HepG2 (cell line): ENCODE results near the gene HSD11B1L. TPM values are rescaled to one million over a fixed set of nuclear protein-coding genes. Genes with fewer than 3 reads are reported as not detected.

Source experiments
- ARID4A ChIP-seq: sonication (generic); formaldehyde crosslinking; IDR thresholded peaks from 2 replicates; pipeline ENCODE4 v1.5.0; 2020; ENCODE audit warnings: mild to moderate bottlenecking, missing genetic modification reagents, borderline replicate concordance
- ELF4 ChIP-seq: sonication (generic); formaldehyde crosslinking; IDR thresholded peaks from 2 replicates; pipeline ENCODE4 v1.5.0; 2020; ENCODE audit warnings: missing genetic modification reagents, mild to moderate bottlenecking, moderate library complexity, borderline replicate concordance
- MXD1 ChIP-seq: sonication (generic); formaldehyde crosslinking; IDR thresholded peaks from 2 replicates; pipeline ENCODE4 v1.4.0; 2020; ENCODE audit warnings: mild to moderate bottlenecking, missing genetic modification reagents
- NFIC ChIP-seq: IDR thresholded peaks from 2 replicates; pipeline ENCODE4 v1.6.1; 2012; ENCODE audit warnings: mild to moderate bottlenecking, low read length, inconsistent platforms
- NONO ChIP-seq, 2 experiments: fragments of 450-650 bp in 1 of 2; sonication (generic) in 1 of 2; formaldehyde crosslinking in 1 of 2; IDR thresholded peaks in 1 of 2; conservative IDR thresholded peaks in 1 of 2; 2 replicates each; pipeline versions ENCODE4 v1.6.1 to v1.8.0; 2017 to 2022; ENCODE audit warnings: mild to moderate bottlenecking in 1 of 2, missing genetic modification reagents in 1 of 2, moderate library complexity in 1 of 2
- NR2C2 ChIP-seq: sonication (generic); formaldehyde crosslinking; IDR thresholded peaks from 2 replicates; pipeline ENCODE4 v1.4.0; 2020; ENCODE audit warnings: missing genetic modification reagents, mild to moderate bottlenecking, moderate library complexity, borderline replicate concordance
- TFDP2 ChIP-seq: sonication (generic); formaldehyde crosslinking; IDR thresholded peaks from 2 replicates; pipeline ENCODE4 v1.4.0; 2020; ENCODE audit warnings: missing genetic modification reagents
- ZNF232 ChIP-seq: sonication (generic); formaldehyde crosslinking; IDR thresholded peaks from 2 replicates; pipeline ENCODE4 v1.4.0; 2020; ENCODE audit warnings: missing genetic modification reagents, borderline replicate concordance
- ZNF407 ChIP-seq: sonication (generic); formaldehyde crosslinking; IDR thresholded peaks from one replicate; pipeline ENCODE4 v1.5.1; 2020; ENCODE audit warnings: mild to moderate bottlenecking, missing genetic modification reagents; ENCODE audit errors: not compliant biosample characterization
- ZSCAN21 ChIP-seq: sonication (generic); formaldehyde crosslinking; IDR thresholded peaks from 2 replicates; pipeline ENCODE4 v1.8.0; 2022; ENCODE audit warnings: mild to moderate bottlenecking, missing genetic modification reagents, moderate library complexity, borderline replicate concordance
- polyA plus RNA-seq, 8 experiments: library from polyadenylated mRNA; depleted of rRNA in 3 of 8; stranded (reverse) in 7 of 8; unstranded in 1 of 8; fragments of >200 nt; fragmentation: Illumina TruSeq in 4 of 8; extraction: Trizol in 4 of 8; gene quantifications; 2 replicates each; pipeline versions ENCODE4 v1.2.1 to v1.2.3, GENCODE V29; 2011 to 2016; ENCODE audit warnings: low read depth in 4 of 8, missing spikeins in 1 of 8, mixed read lengths in 1 of 8; ENCODE audit not compliant: insufficient read depth in 1 of 8
- total RNA-seq, 5 experiments: library from RNA; depleted of rRNA; stranded (reverse); fragments of >200 nt; fragmentation: Illumina TruSeq; extraction: Trizol; gene quantifications; 2 replicates each; pipeline ENCODE4 v1.2.3, GENCODE V29; 2016; ENCODE audit warnings: low read depth in 1 of 5

The HSD11B1L gene
- total and polyA plus RNA-seq, 2 of the 13 experiments (the other 11 are each of a cell fraction or from before 2014, with no cell fraction given): 2.8 to 3.9 TPM

- peak; percentile 83; the same call in 1 of the 2 replicates for TF ChIP-seq ARID4A
- TF ChIP-seq ZSCAN21 (CRISPR knock-in tag): peak; percentile 28; the same call in 1 of the 2 replicates
- TF ChIP-seq NFIC: no peak
- peak; percentile 79 for TF ChIP-seq MXD1
- no peak; the same call in 1 of the 2 replicates for TF ChIP-seq TFDP2 (CRISPR knock-in tag)
- no peak; the same call in 1 of the 2 replicates for TF ChIP-seq ZNF232 (CRISPR knock-in tag)
- TF ChIP-seq ZNF407 (CRISPR knock-in tag): peak; percentile 86
- no peak for TF ChIP-seq NONO (IDR thresholded peaks at IDR 0.05)
- TF ChIP-seq NONO (CRISPR knock-in tag; conservative IDR thresholded peaks at IDR 0.05): peak; percentile 61
- peak; percentile 76 for TF ChIP-seq NR2C2 (CRISPR knock-in tag)
- TF ChIP-seq ELF4 (CRISPR knock-in tag): no peak
These were observed 6.0 kb downstream of the HSD11B1L start (continued) for GRCh38 chr19:5686647-5687359.
